GM19372 (cell line): ENCODE measurements around the gene PKN3.
"Not testable (repeated sequence)": the region's sequence is repeated elsewhere in the genome, so short reads cannot be mapped to it uniquely, and the experiment has no call there.

ENCODE experiments used
- ATAC-seq: cut with Tn5 transposase; IDR thresholded peaks from one replicate; pipeline ENCODE4 v1.9.1; 2021; ENCODE audit warnings: mild to moderate bottlenecking, low read depth, moderate library complexity; ENCODE audit not compliant: unreplicated experiment

Gene PKN3

GRCh38 chr9:128702445-128702948, at the start of gene PKN3:
TSS of gene PKN3 (plus strand) at chr9:128702503. CDS start at chr9:128702916, 413 bp downstream.
- peak; percentile 71 for ATAC-seq

GRCh38 chr9:128653908-128654307, 48.4 kb upstream of the PKN3 start:
- ATAC-seq, result no peak

- no peak for ATAC-seq
Measured at GRCh38 chr9:128654481-128654880, 47.8 kb upstream of the PKN3 start.

GRCh38 chr9:128656416-128657343, 45.6 kb upstream of the PKN3 start, which contains the start of gene DYNC2I2:
TSS of gene DYNC2I2 (minus strand) at chr9:128656847. CDS start at chr9:128656726, 121 bp downstream.
- peak; percentile 60 for ATAC-seq

- ATAC-seq, result no peak
Measured at GRCh38 chr9:128657344-128657704, 45.0 kb upstream of the PKN3 start.

- no peak for ATAC-seq
Measured at GRCh38 chr9:128657796-128658195, 44.5 kb upstream of the PKN3 start.

GRCh38 chr9:128666481-128666941, 35.8 kb upstream of the PKN3 start:
- not testable (repeated sequence) for ATAC-seq

GRCh38 chr9:128669786-128670185, 32.5 kb upstream of the PKN3 start:
- no peak for ATAC-seq

- no peak for ATAC-seq
Measured at GRCh38 chr9:128675382-128675781, 26.9 kb upstream of the PKN3 start.

GRCh38 chr9:128677794-128678193, 24.5 kb upstream of the PKN3 start:
- no peak for ATAC-seq

- no peak for ATAC-seq
Measured at GRCh38 chr9:128683340-128684064, 18.8 kb upstream of the PKN3 start.

GRCh38 chr9:128684065-128684324, 18.3 kb upstream of the PKN3 start:
- ATAC-seq, result no peak

GRCh38 chr9:128684325-128685199, 17.7 kb upstream of the PKN3 start:
- no peak for ATAC-seq

- no peak for ATAC-seq
Measured at GRCh38 chr9:128685636-128686489, 16.4 kb upstream of the PKN3 start.

GRCh38 chr9:128687453-128687852, 14.8 kb upstream of the PKN3 start:
- ATAC-seq, result no peak

- peak; percentile 74 for ATAC-seq
Measured at GRCh38 chr9:128688501-128689292, 13.6 kb upstream of the PKN3 start, which contains the start of gene SET. TSS of gene SET (plus strand) at chr9:128689222. CDS start at chr9:128689583, 361 bp downstream.

- ATAC-seq, result no peak
Measured at GRCh38 chr9:128689293-128689774, 13.0 kb upstream of the PKN3 start.
